Breast epithelium (tissue), 3 donors: ENCODE measurements around the gene CD44.

ENCODE experiments used
- CTCF ChIP-seq, 3 donors: fragments of 450-650 bp; IDR thresholded peaks; one replicate each; pipeline ENCODE4 v1.5.1; 2016 to 2017; ENCODE audit warnings: antibody characterized with exemption in 3 of 3, mild to moderate bottlenecking in 3 of 3, moderate library complexity in 3 of 3
- POLR2A ChIP-seq: fragments of 450-650 bp; IDR thresholded peaks from one replicate; pipeline ENCODE4 v1.6.1; 2016; ENCODE audit warnings: antibody characterized with exemption, mild to moderate bottlenecking, moderate library complexity
- POLR2AphosphoS5 ChIP-seq, 3 donors: sonication (generic); formaldehyde crosslinking; IDR thresholded peaks; one replicate each; pipeline ENCODE4 v1.6.1; 2017; ENCODE audit warnings: antibody characterized with exemption in 3 of 3

GRCh38 chr11:35223371-35223796 lies 84.4 kb downstream of the CD44 start:
- TF ChIP-seq POLR2A = no peak
- TF ChIP-seq CTCF (IDR thresholded peaks at IDR 0.05) = no peak
- TF ChIP-seq POLR2AphosphoS5 (IDR thresholded peaks at IDR 0.05) = no peak
